ENCODE data around the gene GPANK1.

GPANK1 gene

DNA sequence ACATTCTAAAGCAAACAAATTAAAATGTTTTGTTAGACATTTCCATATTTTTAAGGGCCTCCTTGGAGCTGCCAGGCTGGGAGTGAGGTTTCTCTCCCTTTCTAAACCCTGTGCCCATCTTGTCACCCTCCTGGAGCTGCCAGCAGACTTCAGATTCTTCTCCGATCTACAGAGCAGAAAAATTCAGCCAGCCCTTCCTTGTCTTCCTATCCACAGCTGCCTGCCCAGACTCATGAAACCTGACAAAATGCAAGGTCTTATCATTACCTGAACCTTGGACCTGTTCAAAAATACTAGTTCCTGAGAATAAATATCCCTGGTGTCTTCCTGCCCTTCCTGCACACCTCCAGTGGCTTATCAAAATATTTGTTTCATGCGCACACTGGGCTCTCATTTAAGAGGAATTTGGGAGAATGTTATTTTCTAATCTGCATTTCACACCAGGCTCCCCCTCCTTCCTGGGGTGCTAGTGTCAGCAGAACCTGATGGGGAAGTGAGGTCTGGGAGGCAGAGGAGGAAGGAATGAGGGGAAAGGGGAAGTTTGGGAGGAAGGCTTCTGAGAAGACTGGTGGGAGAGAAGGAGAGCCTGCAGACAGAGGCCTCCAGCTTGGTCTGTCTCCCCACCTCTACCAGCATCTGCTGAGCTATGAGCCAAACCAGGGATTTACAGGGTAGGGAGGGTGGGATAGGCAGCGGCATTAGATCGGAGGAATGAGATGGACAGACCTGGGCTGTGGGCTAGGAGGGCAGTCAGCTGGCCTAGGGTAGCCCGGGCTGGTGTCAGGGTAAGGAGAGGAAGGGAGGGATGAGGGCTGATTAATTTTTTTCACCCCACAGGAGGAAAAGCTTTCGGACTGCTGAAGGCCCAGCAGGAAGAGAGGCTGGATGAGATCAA, 49.9 kb downstream of the GPANK1 start, which contains the start of gene AIF1:
Gene AIF1 (plus strand): TSS at position 551 of the 895 bp plus-strand sequence. CDS start 96 bp downstream, at position 647.
- DNase-seq, result no peak

DNA sequence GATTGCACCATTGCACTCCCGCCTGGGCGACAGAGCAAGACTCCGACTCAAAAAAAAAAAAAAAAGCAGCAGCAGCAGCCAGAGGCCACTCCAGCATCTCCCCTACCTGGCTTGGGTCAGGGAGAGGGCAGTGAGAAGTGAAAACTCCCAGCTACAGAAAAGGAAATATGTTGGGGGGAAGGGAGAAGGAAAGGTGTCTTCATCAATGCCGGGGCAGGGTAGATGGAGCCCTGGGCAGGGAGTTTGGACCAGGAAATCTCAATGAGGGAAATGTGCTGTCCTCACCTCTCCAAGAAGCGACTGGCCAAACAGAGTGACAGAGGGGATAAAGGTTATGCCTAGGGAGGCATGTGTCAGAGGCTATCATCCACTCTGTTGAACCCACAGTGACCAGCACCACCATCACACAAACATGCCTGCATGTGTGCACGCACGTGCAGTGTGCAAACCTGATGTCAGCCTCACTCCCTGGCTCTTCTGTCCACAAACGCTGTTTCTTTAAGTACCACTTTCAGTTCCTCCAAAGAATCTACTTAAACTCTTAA, 50.6 kb downstream of the GPANK1 start:
- no peak for DNase-seq
